Transverse colon (tissue), 4 donors: ENCODE results near the gene ABHD17A. TPM values are rescaled to one million over a fixed set of nuclear protein-coding genes. Genes with fewer than 3 reads are reported as not detected.

ENCODE experiments used
- DNase-seq: peaks from one replicate; pipeline ENCODE4 v3.0.0-alpha.2; 2019
- H3K27ac ChIP-seq, 4 donors: fragments of 200-600 bp; sonication (generic); 2 replicates each; pipeline ENCODE4 v1.5.1; 2016 to 2018; ENCODE audit warnings: inconsistent platforms in 4 of 4
- H3K27me3 ChIP-seq: fragments of 200-600 bp; sonication (generic); 2 replicates; pipeline ENCODE4 v1.5.1; 2017; ENCODE audit warnings: inconsistent platforms
- H3K36me3 ChIP-seq, 4 donors: fragments of 200-600 bp; sonication (generic); 2 replicates each; pipeline ENCODE4 v1.5.1; 2017 to 2019; ENCODE audit warnings: inconsistent platforms in 4 of 4
- H3K4me1 ChIP-seq, 4 donors: fragments of 200-600 bp; sonication (generic); 2 replicates each; pipeline ENCODE4 v1.5.1; 2017 to 2020; ENCODE audit warnings: inconsistent platforms in 4 of 4
- H3K4me3 ChIP-seq, 4 donors: fragments of 200-600 bp; sonication (generic); 1 replicate in 1 of 4; 2 replicates in 3 of 4; pipeline versions ENCODE4 v1.5.1 to v1.6.1; 2017 to 2019; ENCODE audit warnings: inconsistent platforms in 4 of 4
- H3K9me3 ChIP-seq, 2 donors: fragments of 200-600 bp; sonication (generic); 2 replicates each; pipeline ENCODE4 v1.5.1; 2017 to 2019; ENCODE audit warnings: inconsistent platforms in 2 of 2
- EP300 ChIP-seq: sonication (generic); formaldehyde crosslinking; IDR thresholded peaks from one replicate; pipeline ENCODE4 v1.6.1; 2017; ENCODE audit warnings: antibody characterized with exemption, low read depth
- POLR2A ChIP-seq: fragments of 450-650 bp; IDR thresholded peaks from one replicate; pipeline ENCODE4 v1.6.1; 2016; ENCODE audit warnings: antibody characterized with exemption, mild to moderate bottlenecking, moderate library complexity
- POLR2AphosphoS5 ChIP-seq, 3 donors: sonication (generic); formaldehyde crosslinking; IDR thresholded peaks; one replicate each; pipeline ENCODE4 v1.6.1; 2016; ENCODE audit warnings: antibody characterized with exemption in 3 of 3
- WGBS, 2 donors: methylation state at CpG; one replicate each; pipeline ENCODE4 v1.1.5; 2018; ENCODE audit warnings: low coverage in 1 of 2; 5-methylcytosine and 5-hydroxymethylcytosine counted together
- in situ Hi-C, 4 donors: fragments of 200-750 bp; cut with MboI; loops; one replicate each; pipeline versions ENCODE4 v1.15.0 to v1.15.1; 2017; ENCODE audit warnings: low sequenced_read_pairs in 3 of 4, low pct_ligation_motif_present in 1 of 4, low pct_unique_long_range_greater_than_20kb in 1 of 4
- intact Hi-C: fragments of 100-400 bp; cut with DNase I; formaldehyde crosslinking; loops from one replicate; pipeline ENCODE4 v1.15.1; 2023; ENCODE audit warnings: low total_unique reads
- total RNA-seq, 4 donors: library from RNA; depleted of rRNA; stranded (reverse); fragments of >200 nt; gene quantifications; one replicate each; pipeline ENCODE4 v1.1.0, GENCODE V29; 2016
- TF ChIP-seq, protein P1 (sequence below), 5 experiments: fragments of 200-600 bp in 3 of 5; fragments of 450-650 bp in 2 of 5; sonication (generic) in 3 of 5; IDR thresholded peaks; 1 replicate in 2 of 5; 2 replicates in 3 of 5; pipeline ENCODE4 v1.5.1; 2016 to 2017; ENCODE audit warnings: antibody characterized with exemption in 5 of 5, inconsistent platforms in 3 of 5, mild to moderate bottlenecking in 2 of 5, moderate library complexity in 1 of 5

Gene ABHD17A
- total RNA-seq, 4 donors from 2014 or later = 90.0 to 179 (median 140) TPM

DNA sequence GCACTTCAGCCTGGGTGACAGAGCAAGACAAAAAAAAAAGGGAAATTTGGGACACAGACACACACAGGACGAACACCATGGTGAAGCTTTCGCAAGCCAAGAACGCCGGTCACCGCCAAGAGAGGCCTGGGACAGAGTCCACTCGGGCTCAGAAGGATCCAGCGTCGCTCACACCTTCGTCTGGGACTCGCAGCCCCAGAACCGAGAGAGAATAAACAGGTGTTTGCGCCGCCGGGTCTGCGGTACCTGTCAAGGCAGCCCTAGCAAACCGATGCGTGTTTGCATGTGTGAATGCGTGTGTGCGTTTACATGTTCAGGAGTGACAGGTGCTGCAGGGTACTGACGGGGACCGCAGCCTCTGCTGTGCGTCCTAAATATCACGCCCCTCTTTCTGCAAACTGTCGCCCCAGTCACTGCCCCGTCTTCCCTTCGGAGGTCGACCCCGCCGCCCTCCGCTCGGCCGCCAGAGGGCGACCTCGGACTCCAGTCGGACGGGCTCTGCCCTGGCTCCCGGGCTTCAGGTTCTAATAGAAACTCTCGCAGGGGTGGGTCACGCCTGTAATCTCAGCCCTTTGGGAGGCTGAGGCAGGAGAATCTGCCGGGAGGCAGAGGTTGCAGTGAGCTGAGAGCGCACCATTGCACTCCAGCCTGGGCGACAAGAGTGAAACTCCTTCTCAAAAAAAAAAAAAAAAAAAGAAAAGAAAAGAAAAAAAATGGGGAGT lies 43.9 kb upstream of the ABHD17A start:
- Histone ChIP-seq H3K27me3 (no peaks in the 10 kb centered on the region), H3K4me1 (peaks cover 0 to 16% (median 11%) of the 10 kb centered on the region in 4 donors), H3K4me3 (peak overlapping the region in 3 of 4 donors; percentile 17 to 46 (median 26)), H3K36me3 (peaks cover 0 to 6% (median 0%) of the 10 kb centered on the region in 4 donors), H3K9me3 (no peaks in the 10 kb centered on the region), H3K27ac (no peak overlapping the region)
- TF ChIP-seq, protein P1, sequence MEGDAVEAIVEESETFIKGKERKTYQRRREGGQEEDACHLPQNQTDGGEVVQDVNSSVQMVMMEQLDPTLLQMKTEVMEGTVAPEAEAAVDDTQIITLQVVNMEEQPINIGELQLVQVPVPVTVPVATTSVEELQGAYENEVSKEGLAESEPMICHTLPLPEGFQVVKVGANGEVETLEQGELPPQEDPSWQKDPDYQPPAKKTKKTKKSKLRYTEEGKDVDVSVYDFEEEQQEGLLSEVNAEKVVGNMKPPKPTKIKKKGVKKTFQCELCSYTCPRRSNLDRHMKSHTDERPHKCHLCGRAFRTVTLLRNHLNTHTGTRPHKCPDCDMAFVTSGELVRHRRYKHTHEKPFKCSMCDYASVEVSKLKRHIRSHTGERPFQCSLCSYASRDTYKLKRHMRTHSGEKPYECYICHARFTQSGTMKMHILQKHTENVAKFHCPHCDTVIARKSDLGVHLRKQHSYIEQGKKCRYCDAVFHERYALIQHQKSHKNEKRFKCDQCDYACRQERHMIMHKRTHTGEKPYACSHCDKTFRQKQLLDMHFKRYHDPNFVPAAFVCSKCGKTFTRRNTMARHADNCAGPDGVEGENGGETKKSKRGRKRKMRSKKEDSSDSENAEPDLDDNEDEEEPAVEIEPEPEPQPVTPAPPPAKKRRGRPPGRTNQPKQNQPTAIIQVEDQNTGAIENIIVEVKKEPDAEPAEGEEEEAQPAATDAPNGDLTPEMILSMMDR (IDR thresholded peaks at IDR 0.05) = peak; percentile 91 to 94 (median 92)
- TF ChIP-seq EP300 (no peak), POLR2AphosphoS5 (IDR thresholded peaks at IDR 0.05) (no peak)
- in situ Hi-C loops = no loop called here
- DNase-seq = peak; percentile 88
- intact Hi-C loops = loop anchor here (10.0 kb wide), 1 partner anchor 146 kb away; no protein-coding TSS in a partner anchor
- 10% methylated on average over 38 of the region's 42 CpGs; no CpG with 5 or more reads in 1 of the 2 donors for WGBS, 2 donors

DNA sequence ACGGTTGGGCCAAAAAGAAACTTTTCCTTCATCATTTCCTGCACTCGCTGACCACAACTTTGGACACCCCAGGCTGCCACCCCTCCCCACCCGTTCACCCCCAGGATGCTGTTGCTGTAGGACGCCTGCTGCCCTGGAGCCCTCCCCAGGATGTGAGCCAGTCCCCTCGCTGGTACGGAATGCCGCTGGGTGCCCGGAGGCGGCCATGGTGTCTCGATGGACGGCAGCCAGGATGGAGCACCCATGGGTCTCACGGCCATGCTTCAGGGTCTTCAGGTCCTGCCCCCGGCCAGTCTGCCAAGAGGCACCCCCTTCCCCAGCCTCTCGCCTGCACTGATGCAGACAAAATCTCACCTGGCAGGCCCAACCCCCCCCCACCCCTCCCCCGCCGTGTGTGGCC lies 40.2 kb upstream of the ABHD17A start:
- TF ChIP-seq POLR2AphosphoS5 (IDR thresholded peaks at IDR 0.05) (no peak), POLR2A (no peak), EP300 (no peak)
- TF ChIP-seq, protein P1 (IDR thresholded peaks at IDR 0.05) = no peak
- no peaks in the 10 kb centered on the region for H3K9me3 ChIP-seq
- H3K36me3 ChIP-seq = peaks cover 0 to 15% (median 5%) of the 10 kb centered on the region in 4 donors
- in situ Hi-C loops (no loop called here), intact Hi-C loops (loop anchor here (10.0 kb wide), 1 partner anchor 149 kb away; no protein-coding TSS in a partner anchor)
- H3K4me3 ChIP-seq = no peak overlapping the region
- H3K27me3 ChIP-seq = no peaks in the 10 kb centered on the region
- H3K27ac ChIP-seq = no peak overlapping the region
- WGBS, 2 donors = 95% methylated on average over 16 of the region's 16 CpGs; no CpG with 5 or more reads in 1 of the 2 donors
- no peak for DNase-seq
- H3K4me1 ChIP-seq = peaks cover 0 to 16% (median 11%) of the 10 kb centered on the region in 4 donors

DNA sequence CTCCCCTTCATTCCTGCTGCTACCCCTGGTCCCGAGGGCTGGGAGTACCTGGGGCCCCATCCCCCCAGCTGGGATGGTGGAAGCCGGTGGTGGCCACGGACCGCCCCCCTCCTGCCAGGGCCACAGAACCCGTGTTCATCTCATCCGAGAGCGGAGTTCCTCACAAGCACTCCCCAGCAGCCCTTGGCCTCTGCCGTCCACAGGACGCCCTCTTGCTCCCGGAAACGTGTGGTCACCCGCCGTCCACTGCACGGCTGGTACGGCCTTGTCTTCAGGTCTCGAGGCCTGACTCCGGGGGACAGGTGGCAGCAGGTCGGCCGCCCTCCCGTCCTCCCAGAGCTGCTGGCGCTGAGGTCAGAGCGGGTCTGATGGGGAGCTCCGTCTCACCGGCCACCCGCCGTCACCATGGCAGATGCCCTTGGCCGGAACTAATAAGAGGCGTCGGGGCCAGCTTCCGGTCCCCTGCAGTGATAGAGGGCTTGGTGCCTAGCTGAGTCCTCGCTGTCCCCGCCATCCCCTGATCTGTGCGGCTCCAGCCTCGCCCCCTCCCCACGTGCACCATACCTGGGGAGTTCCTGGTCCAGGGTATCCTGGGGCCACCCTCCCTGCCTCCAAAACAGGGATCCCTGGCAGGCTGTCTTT lies 39.1 kb upstream of the ABHD17A start:
- no peak overlapping the region for H3K4me3 ChIP-seq
- H3K4me1 ChIP-seq = peaks cover 0 to 7% (median 5%) of the 10 kb centered on the region in 4 donors
- no peaks in the 10 kb centered on the region for H3K27me3 ChIP-seq
- H3K27ac ChIP-seq = no peak overlapping the region
- intact Hi-C loops (loop anchor here (10.0 kb wide), 1 partner anchor 150 kb away; no protein-coding TSS in a partner anchor), in situ Hi-C loops (no loop called here)
- no peak for DNase-seq
- no peaks in the 10 kb centered on the region for H3K9me3 ChIP-seq
- TF ChIP-seq POLR2A (no peak), POLR2AphosphoS5 (IDR thresholded peaks at IDR 0.05) (no peak), EP300 (no peak)
- TF ChIP-seq, protein P1 (IDR thresholded peaks at IDR 0.05) = no peak
- peaks cover 0 to 22% (median 11%) of the 10 kb centered on the region in 4 donors for H3K36me3 ChIP-seq
- WGBS, 2 donors = 96% methylated on average over 33 of the region's 35 CpGs; no CpG with 5 or more reads in 1 of the 2 donors

DNA sequence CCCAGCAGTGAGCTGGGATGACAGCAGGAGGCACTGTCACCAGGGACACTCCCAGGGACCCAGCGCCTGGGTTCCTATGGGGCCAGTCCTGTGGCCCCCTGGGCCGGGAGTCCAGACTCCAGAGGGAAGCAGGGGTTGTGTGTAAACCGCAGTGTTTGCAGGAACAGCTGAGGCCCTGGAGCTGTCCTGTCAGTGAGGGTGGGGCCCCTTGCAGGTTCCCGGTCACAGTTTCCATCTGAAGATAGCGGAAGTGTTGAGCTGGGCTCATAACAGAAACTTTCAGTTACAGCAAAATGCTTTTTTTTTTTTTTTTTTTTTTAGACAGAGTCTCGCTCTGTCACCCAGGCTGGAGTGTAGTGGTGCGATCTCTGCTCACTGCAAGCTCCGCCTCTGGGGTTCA lies 38.0 kb upstream of the ABHD17A start:
- 90 to 92% methylated on average over 5 to 8 of the region's 8 CpGs for WGBS, 2 donors
- in situ Hi-C loops (no loop called here), intact Hi-C loops (loop anchor here (10.0 kb wide), 1 partner anchor 151 kb away; no protein-coding TSS in a partner anchor)
- peaks cover 0 to 28% (median 14%) of the 10 kb centered on the region in 4 donors for H3K36me3 ChIP-seq
- H3K27ac ChIP-seq = no peak overlapping the region
- TF ChIP-seq POLR2A = no peak
- TF ChIP-seq, protein P1 (IDR thresholded peaks at IDR 0.05) = no peak
- no peak for TF ChIP-seq POLR2AphosphoS5 (IDR thresholded peaks at IDR 0.05)
- TF ChIP-seq EP300 = no peak
- DNase-seq = no peak
- no peaks in the 10 kb centered on the region for H3K9me3 ChIP-seq
- no peaks in the 10 kb centered on the region for H3K27me3 ChIP-seq
- no peaks in the 10 kb centered on the region for H3K4me1 ChIP-seq
- no peak overlapping the region for H3K4me3 ChIP-seq
